DMS53 treated with DMSO at 0.1 percent for 48 hours (cell line): ENCODE data around the gene ST6GALNAC6.
A peak's percentile ranks its signal among the peaks of the same experiment; 100 is the strongest.

Experiments
- DNase-seq: peaks from one replicate; lab custom pipeline; 2025; ENCODE audit not compliant: unreplicated experiment; lab: John Stamatoyannopoulos, UW

The ST6GALNAC6 gene

DNA sequence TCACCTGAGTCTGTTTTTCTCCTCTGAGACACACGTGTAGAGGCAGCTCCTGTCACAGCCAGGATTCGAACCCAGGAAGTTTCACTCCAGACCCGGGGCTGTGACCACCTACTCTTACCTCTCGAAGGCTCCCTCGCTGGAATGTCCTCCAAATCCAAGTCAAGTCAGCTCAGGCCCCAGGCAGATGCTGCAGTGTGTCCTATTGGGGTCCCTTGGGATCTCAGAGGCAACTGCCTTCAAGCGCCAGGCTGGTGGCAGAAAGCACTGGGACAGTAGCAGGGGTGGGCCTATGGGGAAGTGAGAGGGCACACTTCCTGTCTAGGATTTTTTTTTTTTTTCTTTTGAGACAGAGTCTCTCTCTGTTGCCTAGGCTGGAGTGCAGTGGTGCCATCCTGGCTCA is 18.2 kb upstream of the ST6GALNAC6 start:
- no peak for DNase-seq

DNA sequence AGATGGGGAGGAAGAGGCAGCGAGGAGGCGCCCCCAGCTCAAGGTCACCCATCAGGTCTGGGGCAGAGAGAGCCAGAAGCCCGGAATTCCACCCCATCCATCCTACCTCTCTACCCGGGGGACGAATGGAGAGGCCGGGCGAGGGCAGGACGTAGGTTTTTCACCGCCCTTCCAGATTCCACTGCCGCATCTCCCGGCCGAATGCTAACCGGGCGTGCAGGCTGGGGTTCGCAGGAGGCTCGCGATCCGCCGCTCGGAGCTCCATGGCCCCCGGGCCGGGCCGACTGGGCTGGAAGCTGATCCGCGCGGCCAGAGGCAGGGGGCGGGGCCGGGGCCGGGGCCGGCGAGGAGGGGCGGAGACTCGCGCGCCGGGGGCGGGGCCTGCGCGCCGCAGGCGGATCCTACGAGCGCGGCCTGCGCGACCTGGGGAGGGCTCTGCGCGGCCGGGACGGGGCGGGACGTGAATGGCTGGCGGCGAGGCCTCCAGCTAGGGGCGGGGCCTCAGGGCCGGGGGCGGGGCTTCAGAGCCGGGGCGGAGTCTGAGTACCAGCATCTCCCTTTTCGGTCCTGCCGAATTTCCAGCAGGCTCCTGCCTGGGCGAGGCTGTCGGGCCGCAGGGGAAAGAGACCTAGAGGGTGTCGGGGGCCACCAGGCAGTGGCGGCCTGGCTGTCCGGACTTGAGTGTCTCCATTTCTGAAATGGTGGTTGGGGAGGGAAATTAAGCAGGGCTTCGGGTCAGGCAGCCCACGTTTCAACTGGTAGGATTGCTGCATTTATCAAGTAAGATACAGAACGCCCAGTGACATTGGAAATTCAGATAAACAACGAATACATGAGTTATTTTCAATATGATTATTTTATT is 17.5 kb upstream of the ST6GALNAC6 start, which contains the start of gene ST6GALNAC4:
TSS of gene ST6GALNAC4 (minus strand) at position 322 of the 862 bp plus-strand sequence. CDS start 622 bp downstream, outside the sequence.
- DNase-seq = peak; percentile 74

DNA sequence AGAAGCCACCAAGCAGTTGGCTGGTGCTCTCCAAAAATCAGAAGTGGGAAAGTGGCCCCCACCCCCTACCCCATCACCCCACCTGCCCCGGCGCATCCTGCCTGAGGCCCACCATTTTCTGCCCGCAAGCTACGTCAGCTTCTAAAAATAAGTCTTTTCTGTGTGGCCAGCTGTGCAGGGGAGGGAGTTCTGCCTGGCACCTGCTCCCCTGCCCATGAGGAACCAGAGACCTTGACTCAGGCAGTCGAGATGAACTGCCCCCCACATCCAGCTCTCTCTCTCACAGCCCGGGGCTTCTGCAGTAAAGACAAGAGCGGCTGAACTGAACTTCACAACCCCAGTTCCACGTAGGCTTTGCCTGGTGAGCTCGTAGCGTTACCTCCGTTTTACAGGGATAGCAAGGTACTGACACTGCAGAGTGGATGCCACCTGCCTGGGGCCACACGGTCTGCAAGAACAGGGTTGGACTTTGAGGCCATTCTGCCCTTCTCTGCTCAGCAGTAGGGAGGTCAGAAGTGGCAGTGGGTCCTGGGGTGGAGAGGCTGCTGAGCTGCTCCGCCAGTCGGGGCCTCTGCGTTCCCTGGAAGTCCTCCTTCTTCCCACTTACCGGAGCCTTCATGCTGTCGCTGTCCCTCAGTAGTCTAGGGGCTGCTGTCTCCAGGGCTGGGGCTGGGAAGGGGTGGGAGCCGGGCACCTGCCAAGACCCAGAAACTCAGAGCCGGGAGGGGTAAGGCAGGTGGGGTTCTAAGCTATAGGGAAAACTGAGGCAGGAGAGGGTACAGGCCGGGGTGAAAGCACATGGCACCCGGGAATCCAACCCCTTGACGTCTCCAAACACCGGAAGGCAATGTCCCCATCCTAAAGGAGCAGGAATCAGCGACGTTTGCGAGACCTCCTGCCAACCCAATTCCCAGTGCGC is 16.7 kb upstream of the ST6GALNAC6 start:
- DNase-seq = peak; percentile 76

DNA sequence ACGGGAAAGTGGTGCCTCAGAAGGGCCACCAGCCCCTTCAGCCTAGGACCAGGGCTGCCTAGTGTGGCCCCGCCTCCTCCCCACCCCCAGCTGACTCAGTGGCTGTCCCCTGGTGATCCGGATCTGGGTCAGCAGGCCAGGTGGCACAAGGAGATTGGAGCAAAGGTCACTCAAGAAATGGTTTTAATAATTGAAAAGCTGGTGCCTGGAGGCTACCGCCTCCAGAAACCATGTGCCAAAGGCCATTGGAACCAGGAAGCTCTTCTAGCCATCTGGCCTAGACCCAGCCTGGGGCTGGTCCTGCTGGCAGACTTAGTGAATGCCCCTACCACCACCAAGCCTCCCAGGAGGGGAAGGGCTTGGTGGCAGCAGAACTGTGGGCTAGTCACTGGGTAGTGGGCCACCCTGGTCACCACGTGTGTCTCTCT is 15.9 kb upstream of the ST6GALNAC6 start:
- no peak for DNase-seq

DNA sequence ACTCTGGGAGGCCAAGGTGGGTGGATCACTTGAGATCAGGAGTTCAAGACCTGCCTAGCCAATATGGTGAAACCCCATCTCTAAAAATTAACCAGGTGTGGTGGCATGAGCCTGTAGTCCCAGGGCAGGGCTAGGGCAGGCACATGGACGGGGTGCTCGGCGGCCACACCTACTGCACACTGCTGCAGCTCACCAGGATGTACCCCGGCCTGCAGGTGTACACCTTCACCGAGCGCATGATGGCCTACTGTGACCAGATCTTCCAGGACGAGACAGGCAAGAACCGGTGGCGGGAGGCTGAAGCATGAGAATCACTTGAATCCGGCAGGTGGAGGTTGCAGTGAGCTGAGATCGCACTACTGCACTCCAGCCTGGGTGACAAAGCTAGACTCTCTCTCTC is 14.3 kb upstream of the ST6GALNAC6 start:
- no peak for DNase-seq

DNA sequence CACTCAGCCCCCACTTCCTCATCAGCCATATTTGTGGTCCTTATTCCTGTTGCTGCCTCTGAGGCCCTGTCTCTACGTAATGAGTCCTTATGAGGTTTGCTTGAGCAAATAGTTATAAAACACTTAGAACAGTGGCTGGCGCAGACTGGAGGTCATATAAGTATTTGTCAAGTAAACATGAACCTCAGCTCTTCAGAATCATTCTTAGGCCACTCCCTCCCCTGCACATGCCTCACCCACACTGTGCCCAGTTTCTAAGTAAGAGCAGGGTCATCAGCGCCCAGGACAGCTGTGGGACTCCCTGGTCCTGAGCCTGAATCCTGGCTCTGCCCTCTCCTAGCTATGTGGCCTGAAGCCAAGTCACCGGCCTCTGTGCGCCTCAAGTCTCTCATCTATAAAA is 13.5 kb upstream of the ST6GALNAC6 start:
- DNase-seq = peak; percentile 92

DNA sequence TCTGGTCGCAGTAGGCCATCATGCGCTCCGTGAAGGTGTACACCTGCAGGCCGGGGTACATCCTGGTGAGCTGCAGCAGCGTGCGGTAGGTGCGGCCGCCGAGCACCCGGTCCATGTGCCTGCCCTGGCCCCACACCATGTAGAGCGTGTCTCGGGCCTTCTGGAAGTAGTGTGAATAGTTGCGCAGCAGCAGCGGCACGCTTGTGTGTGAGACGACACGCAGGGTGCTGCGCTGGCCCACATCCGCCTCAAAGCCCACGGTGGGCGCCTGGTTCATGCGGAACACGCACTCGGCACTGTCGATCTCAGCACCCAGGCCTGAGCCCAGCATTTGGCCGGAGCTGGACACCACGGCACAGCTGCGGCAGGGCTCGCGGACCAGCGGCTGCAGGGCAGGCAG is 12.9 kb upstream of the ST6GALNAC6 start:
- DNase-seq = no peak

DNA sequence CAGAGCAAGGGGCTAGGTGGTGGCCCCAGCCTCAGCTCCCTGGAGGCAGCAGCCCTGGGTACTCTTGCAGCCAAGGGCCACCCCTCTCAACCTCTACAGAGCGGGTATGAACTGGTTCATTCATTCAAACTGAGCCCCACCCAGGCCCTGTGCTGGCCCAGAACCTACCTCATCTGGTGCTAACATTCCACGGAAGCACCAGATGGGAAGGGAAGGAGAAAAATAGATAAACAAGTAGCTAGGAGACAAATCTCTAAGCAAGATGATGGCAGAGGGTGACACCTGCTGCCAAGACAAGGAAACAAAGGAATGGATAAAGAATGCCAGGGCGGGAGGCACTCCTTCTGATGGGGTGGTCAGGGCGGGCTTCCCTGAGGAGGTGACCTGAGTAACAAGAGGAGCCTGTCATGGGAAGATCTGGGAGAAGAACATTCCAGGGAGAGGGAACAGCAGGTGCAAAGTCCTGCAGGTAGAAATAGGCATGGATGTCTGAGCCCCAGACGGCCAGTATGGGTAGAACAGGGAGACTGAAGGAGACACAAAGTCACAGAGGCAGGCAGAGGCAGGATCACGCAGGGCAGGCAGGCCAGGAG is 11.3 kb upstream of the ST6GALNAC6 start:
- DNase-seq = no peak

DNA sequence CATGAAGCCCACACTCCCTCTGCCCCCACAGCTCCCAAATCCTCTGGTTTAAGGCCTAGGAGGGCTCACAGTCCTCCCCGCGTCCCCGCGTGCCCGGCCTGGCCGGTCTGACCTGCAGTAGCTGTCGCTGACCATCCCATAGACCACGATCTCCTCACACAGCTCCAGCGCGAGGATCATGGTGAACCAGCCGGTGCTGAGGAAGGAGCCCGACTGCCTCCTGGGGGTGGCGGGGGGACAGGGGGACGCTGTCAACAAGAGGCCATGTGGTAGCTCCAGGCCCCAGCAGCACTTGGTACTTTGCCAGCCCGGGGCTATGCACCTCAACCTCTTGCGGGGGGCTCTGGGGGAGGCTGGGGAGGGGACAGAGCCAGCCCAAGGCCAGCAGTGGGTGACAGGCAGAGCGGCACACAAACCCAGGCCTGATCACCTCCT is 10.5 kb upstream of the ST6GALNAC6 start:
- no peak for DNase-seq

DNA sequence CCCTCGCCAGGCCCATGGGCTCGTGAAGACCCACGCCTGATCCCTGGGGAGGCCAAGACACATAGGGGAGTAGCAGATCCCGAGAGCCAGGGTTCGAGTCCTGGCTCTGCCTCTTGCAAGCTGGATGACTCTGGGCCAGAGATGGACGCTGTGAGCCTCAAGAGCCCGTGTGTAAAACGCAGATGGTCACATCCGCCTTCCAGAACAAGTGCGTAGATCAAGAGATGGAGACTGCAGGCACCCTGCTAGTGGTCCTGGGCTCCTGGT is 9.2 kb upstream of the ST6GALNAC6 start:
- no peak for DNase-seq

DNA sequence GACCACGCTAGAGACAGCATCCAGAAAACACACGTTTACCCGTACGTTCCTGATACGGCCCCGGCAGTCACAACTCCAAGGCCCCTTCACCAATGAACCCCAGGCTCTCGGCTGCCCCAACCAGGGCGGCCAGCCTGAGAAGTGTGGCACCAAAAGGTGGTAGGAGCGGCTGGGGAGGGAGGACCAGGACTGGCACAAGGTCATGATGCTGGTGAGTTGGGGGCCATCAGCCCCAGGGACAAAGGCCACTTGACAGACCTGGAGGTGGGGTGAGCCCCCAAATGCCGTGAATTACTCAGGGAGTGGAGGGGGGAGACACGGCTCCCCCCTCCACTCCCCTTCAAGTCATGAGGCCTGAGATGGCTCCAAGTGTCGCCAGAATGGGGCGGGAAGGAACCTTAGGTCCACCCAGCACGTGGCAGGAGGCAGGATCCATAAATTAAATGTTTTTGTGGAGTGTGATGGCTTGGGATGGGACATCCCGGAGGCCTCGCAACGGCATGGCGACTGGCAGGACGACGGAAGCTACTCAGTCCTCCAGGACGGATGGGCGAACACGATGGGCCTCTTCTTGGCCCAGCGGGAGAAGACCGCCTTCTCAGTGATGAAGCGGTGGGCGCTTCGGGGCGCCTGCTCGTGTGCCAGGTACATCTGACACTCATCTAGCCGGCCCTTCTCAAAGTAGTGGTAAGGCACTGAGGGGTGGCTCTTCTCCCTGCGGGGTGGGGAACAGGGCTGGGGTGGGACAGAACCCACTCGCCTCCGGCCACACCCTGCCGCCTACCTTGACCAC is 8.7 kb upstream of the ST6GALNAC6 start:
- DNase-seq = no peak

DNA sequence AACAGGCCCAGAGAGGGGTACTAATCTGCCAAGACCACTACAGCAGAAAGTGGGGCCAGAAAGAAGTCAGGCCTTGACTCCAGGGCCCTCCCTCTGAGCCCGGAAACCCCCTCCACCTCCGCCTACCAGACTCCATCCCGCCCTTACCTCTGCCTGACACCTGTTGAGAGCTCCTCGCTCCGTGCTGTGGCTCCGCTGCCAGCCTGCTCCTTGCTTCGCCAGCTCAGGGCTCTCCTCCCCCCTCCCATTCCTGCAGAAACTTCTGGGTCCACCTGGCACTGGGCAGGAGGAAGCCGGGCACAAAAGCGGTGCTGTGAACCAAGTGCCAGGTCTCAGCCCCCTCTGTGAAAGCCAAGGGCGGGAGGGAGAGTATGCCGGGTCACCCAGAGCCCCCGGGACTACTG is 6.4 kb upstream of the ST6GALNAC6 start:
- DNase-seq = no peak

DNA sequence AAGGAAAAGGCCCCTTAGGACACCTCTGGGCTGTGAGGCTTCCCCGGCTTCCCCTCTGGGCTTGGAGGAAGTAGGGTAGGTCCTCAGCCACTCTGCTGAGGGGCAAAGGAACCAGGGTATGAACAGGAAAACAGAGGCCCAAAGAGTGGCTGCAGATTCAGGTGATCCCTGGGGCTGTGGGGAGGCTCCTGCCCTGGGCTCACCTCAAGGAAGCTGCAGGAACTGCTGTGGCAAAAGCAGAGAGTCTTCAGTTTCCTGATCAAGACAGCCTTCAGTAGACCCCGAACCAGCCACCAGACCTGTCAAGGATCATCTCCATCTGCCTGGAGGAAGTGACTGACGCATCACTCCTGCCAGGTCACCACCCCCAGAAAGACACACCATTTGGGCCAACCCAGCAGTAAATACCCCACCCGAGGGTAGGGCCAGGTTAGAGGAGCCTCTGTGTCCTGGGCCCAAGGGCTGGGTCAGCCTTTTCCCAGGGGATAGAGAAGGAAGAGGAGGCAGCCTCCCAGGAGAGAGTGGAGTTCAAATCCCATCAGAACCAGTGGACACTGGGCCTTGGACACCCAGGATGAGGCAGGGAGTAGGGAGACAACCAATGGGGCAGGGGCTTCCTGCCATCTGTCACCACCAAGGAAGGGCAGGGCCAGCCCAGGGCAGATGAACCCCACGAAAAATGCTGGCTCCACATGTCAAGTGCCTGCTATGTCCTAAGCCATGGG is 5.8 kb upstream of the ST6GALNAC6 start:
- no peak for DNase-seq

DNA sequence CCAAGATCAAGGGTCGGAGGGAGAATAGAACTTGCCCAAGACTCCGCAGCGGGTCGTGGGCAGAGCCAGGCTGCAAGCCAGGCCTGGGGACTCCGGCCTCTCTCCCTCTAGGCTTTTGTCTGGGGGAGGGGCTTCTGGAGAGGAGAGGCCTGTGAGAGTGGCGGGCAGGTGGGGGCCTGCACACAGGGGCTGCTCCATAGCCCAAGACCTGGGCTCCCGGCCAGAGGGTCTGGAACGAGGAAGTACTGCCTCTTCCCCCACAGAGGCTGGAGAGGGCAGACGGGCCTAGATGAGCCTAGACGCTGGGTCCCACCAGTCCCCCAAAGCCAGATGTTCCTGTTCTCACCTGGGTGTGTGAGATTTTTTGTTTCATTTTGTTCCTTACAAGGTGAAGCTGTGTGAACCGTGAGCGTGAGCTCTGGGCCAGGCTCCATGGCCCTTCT is 5.2 kb upstream of the ST6GALNAC6 start:
- DNase-seq = no peak

DNA sequence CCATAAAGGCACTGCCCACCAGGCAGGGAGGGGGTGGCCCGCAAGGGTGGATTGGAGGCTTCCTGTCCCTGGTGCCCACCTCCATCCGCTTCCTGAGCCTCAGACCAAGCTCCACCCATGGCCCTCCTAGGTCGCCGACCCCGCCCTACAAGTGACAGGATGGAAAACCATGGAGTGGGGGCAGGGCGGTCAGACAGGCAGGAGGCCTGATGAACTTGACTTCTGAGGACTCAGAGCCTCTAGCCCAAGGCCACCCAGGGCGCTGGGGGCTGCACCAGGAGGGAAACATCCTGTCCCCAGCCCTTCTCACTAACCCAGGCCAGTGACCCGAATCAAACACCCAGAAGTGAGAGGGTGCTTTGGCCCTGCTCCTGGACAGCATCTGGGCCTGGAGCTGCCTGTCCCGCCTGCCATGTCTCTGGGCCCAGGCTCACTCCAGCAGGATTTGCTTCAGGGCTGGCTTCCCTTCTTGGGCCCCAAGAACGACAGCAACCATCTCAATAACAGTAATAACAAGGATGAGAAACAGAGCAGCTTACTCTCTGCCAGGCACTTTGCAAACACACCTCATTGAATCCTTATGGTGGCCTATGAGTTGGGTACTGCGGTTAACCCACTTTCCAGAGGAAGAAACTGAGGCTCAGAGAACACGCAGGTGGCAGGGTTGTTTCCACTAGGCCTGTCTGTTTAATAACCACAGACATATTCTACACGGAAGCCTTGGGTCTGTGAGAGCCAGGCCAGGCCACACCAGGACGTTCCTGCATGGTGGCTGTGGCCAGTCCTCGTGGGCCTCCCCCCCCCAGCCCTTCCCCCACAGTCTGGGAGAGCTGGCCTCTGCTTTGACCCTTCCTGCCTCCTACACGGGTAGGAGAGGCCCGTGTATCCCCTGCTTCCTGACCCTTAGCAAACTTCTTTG is 4.4 kb upstream of the ST6GALNAC6 start:
- DNase-seq = no peak

DNA sequence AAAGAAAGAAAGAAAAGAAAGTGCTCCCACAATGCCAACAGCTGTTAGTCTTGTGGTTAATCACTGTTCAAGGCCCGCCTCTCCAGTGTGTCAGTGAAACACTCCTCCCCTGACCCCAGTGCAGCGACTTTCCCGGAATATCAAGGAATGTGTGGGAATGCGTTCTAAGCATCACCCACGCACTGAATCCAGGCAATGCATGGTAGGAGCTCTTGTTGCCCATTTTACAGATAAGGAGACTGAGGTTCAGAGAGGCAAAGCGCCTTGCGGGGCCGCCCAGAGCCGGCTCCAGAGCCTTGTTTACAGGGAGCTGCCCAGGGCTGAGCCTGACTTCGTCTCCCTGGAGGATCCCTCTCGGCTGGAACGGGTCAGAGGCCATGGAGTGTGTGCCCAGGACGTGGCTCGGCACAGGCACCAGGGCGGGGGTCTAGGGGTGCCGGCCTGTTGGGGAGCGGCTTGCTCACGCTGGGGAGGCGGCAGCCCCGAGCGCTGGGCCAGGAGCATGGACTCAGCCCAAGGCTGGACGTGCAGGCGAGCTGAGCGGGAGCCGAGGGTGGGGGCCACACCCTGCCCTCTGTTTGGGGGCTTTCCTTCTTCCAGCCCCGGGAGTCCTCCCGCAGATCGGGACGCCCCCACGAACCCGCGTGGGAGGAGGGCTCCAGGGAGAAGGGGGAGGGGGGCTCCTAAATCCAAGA is 823 bp downstream of the ST6GALNAC6 start:
- no peak for DNase-seq

DNA sequence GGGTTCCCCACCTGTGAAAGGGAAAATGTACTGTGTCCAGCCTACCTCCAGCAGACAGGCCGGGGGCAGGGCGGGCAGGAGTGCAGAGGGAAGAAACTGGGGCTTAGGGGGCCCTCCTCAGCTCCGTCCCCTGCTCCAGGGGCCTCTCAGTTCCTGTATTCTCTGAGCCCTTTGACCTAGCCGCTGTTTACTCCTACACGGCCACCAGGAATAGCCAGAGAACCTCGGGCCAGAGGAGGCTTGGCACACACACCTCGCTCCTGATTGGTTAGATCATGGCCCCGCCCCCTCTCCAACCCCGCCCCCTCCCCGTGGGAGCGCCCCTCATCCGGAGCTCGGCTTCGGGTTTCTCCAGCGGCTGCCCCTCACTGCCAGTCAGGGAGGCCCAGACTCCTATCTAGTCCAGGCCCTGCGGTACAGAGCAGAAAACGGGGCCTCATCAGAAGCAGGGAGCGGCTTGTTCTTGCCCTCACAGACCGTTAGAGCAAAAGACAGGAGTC is 2.2 kb downstream of the ST6GALNAC6 start:
- no peak for DNase-seq
